SH-SY5Y (cell line): ENCODE data around the gene PLEKHG5.

ENCODE experiments used
- GATA2 ChIP-seq: IDR thresholded peaks from 2 replicates; pipeline ENCODE4 v1.6.1; 2011; ENCODE audit warnings: mild to moderate bottlenecking, low read depth, low read length
- GATA3 ChIP-seq: IDR thresholded peaks from 2 replicates; pipeline ENCODE4 v1.6.1; 2011; ENCODE audit warnings: low read depth, mild to moderate bottlenecking, low read length, moderate library complexity

DNA sequence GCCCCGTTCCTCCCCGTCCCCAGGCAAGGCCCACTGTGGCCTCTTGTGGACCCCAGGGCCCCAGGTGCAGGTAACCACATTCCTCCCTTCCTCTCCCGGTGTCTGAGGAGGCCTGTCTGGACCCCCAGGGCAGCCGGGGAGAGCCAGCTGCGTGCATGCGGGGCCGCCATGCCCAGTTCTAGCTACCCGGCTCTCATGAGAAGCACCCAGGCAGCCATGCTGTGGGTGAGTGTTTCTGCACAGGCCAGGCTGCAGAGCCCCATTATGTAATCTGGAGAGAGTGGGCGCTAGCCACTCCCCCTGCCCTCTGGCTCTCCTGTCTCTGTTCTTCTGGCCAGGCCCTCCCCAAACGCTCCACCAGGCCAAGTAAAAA is 18.4 kb upstream of the PLEKHG5 start:
- TF ChIP-seq GATA3, result no peak
- TF ChIP-seq GATA2, result no peak
